ENCODE measurements around the gene NPRL2. TPM values are rescaled to one million over a fixed set of nuclear protein-coding genes. Genes with fewer than 3 reads are reported as not detected.

Gene NPRL2
- total and polyA plus RNA-seq, 2 of the 13 experiments (the other 11 are each of a cell fraction or from before 2014, with no cell fraction given), result 30.6 to 51.4 TPM

DNA sequence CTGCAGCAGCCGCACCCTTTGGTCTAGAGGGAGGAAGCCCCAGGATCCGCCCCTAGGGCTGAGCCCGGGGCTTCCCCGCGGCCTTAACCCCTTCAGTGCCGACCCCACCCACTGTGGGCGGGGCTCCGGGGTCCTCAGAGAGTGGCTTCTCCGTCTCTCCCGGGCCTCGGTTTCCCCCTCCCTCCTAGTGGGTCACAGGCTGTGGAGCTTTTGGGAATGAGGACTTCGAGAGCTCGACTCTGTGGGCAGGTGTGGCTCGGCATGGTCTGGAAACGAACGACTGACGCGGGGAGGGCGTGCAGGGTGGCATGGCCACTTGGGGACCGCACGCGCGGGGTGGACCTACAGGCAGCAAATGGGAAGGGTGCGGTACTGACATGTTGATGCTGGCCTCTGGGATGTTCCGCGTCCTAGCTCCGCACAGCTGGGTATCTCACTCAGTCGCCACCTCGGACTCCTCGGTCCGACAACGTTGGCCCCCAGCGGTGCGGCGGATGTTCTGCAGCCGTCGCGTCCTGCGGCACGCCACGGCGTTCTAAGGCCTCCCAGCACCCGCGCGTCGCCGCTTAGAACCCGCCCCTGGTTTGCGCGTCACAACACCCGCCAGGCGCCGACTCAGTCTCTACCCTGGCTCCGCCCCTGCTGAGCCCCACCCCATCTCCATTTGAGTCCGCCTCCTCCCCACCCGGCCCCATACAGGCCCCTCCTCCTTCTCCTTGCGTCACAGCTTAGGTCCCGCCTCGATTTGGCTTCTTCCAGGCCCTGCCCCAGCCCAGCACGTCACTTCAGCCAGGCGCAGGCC, 51.5 kb downstream of the NPRL2 start, which contains the start of the genes HYAL3 and NAA80 (continued):
- TF ChIP-seq, protein P1, sequence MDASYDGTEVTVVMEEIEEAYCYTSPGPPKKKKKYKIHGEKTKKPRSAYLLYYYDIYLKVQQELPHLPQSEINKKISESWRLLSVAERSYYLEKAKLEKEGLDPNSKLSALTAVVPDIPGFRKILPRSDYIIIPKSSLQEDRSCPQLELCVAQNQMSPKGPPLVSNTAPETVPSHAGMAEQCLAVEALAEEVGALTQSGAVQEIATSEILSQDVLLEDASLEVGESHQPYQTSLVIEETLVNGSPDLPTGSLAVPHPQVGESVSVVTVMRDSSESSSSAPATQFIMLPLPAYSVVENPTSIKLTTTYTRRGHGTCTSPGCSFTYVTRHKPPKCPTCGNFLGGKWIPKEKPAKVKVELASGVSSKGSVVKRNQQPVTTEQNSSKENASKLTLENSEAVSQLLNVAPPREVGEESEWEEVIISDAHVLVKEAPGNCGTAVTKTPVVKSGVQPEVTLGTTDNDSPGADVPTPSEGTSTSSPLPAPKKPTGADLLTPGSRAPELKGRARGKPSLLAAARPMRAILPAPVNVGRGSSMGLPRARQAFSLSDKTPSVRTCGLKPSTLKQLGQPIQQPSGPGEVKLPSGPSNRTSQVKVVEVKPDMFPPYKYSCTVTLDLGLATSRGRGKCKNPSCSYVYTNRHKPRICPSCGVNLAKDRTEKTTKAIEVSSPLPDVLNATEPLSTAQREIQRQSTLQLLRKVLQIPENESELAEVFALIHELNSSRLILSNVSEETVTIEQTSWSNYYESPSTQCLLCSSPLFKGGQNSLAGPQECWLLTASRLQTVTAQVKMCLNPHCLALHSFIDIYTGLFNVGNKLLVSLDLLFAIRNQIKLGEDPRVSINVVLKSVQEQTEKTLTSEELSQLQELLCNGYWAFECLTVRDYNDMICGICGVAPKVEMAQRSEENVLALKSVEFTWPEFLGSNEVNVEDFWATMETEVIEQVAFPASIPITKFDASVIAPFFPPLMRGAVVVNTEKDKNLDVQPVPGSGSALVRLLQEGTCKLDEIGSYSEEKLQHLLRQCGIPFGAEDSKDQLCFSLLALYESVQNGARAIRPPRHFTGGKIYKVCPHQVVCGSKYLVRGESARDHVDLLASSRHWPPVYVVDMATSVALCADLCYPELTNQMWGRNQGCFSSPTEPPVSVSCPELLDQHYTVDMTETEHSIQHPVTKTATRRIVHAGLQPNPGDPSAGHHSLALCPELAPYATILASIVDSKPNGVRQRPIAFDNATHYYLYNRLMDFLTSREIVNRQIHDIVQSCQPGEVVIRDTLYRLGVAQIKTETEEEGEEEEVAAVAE (CRISPR knock-in tag; IDR thresholded peaks at IDR 0.05; ENCODE audit: borderline replicate concordance), result no peak
- TF ChIP-seq MAFK (conservative IDR thresholded peaks at IDR 0.05 in 1 of 2, IDR thresholded peaks at IDR 0.05 in 1 of 2; ENCODE audit: low read length in 2 of 2) (no peak), TOPORS (CRISPR knock-in tag; IDR thresholded peaks at IDR 0.05) (no peak), NCOA5 (CRISPR knock-in tag; IDR thresholded peaks at IDR 0.05) (no peak), ZNF569 (CRISPR knock-in tag; IDR thresholded peaks at IDR 0.05; ENCODE audit: borderline replicate concordance) (no peak), NFKBIZ (CRISPR knock-in tag; IDR thresholded peaks at IDR 0.05) (no peak), ZNF33A (CRISPR knock-in tag; IDR thresholded peaks at IDR 0.05; ENCODE audit: borderline replicate concordance) (no peak), ZBTB8A (CRISPR knock-in tag; IDR thresholded peaks at IDR 0.05; ENCODE audit: borderline replicate concordance, low read depth) (no peak), MTA1 (CRISPR knock-in tag; IDR thresholded peaks at IDR 0.05; ENCODE audit: borderline replicate concordance) (0 out of 2 replicates have a peak, but pooled peaks have one; percentile 57), JARID2 (CRISPR knock-in tag; IDR thresholded peaks at IDR 0.05; ENCODE audit: insufficient replicate concordance) (peak; percentile 53), CREB1 (IDR thresholded peaks at IDR 0.05) (peak; percentile 90; the same call in 1 of the 2 replicates), CREB1 (CRISPR knock-in tag; IDR thresholded peaks at IDR 0.05) (no peak), ZNF749 (CRISPR knock-in tag; IDR thresholded peaks at IDR 0.05; ENCODE audit: borderline replicate concordance) (peak; percentile 83; the same call in 1 of the 2 replicates), HOXD1 (CRISPR knock-in tag; IDR thresholded peaks at IDR 0.05) (peak; percentile 84), ZZZ3 (CRISPR knock-in tag; IDR thresholded peaks at IDR 0.05; ENCODE audit: borderline replicate concordance) (no peak), ELF4 (CRISPR knock-in tag; IDR thresholded peaks at IDR 0.05; ENCODE audit: borderline replicate concordance) (no peak), ZNF335 (CRISPR knock-in tag; IDR thresholded peaks at IDR 0.05) (peak; percentile 84), SAP130 (CRISPR knock-in tag; IDR thresholded peaks at IDR 0.05; ENCODE audit: low read depth) (peak; percentile 54), TEAD2 (CRISPR knock-in tag; IDR thresholded peaks at IDR 0.05) (no peak), SPEN (CRISPR knock-in tag; IDR thresholded peaks at IDR 0.05; ENCODE audit: low read depth) (no peak; the same call in none of the 2 replicates), ZNF3 (CRISPR knock-in tag; IDR thresholded peaks at IDR 0.05) (no peak), MBNL3 (CRISPR knock-in tag; conservative IDR thresholded peaks at IDR 0.05) (no peak)
- TF ChIP-seq, protein P2, sequence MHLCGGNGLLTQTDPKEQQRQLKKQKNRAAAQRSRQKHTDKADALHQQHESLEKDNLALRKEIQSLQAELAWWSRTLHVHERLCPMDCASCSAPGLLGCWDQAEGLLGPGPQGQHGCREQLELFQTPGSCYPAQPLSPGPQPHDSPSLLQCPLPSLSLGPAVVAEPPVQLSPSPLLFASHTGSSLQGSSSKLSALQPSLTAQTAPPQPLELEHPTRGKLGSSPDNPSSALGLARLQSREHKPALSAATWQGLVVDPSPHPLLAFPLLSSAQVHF (CRISPR knock-in tag; IDR thresholded peaks at IDR 0.05), result 0 out of 2 replicates have a peak, but pooled peaks have one; percentile 72
- TF ChIP-seq, protein P3, sequence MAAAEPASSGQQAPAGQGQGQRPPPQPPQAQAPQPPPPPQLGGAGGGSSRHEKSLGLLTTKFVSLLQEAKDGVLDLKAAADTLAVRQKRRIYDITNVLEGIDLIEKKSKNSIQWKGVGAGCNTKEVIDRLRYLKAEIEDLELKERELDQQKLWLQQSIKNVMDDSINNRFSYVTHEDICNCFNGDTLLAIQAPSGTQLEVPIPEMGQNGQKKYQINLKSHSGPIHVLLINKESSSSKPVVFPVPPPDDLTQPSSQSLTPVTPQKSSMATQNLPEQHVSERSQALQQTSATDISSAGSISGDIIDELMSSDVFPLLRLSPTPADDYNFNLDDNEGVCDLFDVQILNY (CRISPR knock-in tag; conservative IDR thresholded peaks at IDR 0.05), result no peak; the same call in 1 of the 2 replicates

Measured in HepG2 (cell line).